Osteoblast (primary cell): Measurements from ENCODE around the gene RAB20. TPM values are rescaled to one million over a fixed set of nuclear protein-coding genes. Genes with fewer than 3 reads are reported as not detected.
A peak's percentile ranks its signal among the peaks of the same experiment; 100 is the strongest.

Source experiments
- DNase-seq: peaks from one replicate; pipeline ENCODE4 v3.0.0; 2011; ENCODE audit warnings: low spot score, mixed read lengths; ENCODE audit not compliant: insufficient read length; ENCODE audit errors: missing footprints
- H2AFZ ChIP-seq: 2 replicates; pipeline ENCODE4 v1.6.0; 2011; ENCODE audit warnings: mild to moderate bottlenecking, low read length
- H3K27ac ChIP-seq: 2 replicates; pipeline ENCODE4 v1.5.1; 2011; ENCODE audit warnings: mild to moderate bottlenecking, low read depth, low read length, moderate library complexity
- H3K27me3 ChIP-seq: 2 replicates; pipeline ENCODE4 v1.6.0; 2012; ENCODE audit warnings: mild to moderate bottlenecking, control low read depth, inconsistent platforms, low read length, moderate library complexity; ENCODE audit not compliant: insufficient read depth
- H3K36me3 ChIP-seq: 2 replicates; pipeline ENCODE4 v1.5.1; 2011; ENCODE audit warnings: mild to moderate bottlenecking, low read length, control low read depth, moderate library complexity; ENCODE audit not compliant: insufficient read depth
- H3K4me1 ChIP-seq: 2 replicates; pipeline ENCODE4 v1.5.1; 2011; ENCODE audit warnings: mild to moderate bottlenecking, low read length, control low read depth, moderate library complexity; ENCODE audit not compliant: insufficient read depth
- H3K4me2 ChIP-seq: 2 replicates; pipeline ENCODE4 v1.6.0; 2011; ENCODE audit warnings: mild to moderate bottlenecking, low read length; ENCODE audit not compliant: insufficient read depth
- H3K4me3 ChIP-seq: fragments of 200-600 bp; sonication (generic); 3 replicates; pipeline ENCODE4 v1.5.1; 2012; ENCODE audit warnings: mild to moderate bottlenecking, low read length, inconsistent platforms; ENCODE audit not compliant: insufficient read depth
- H3K79me2 ChIP-seq: 2 replicates; pipeline ENCODE4 v1.6.0; 2012; ENCODE audit warnings: mild to moderate bottlenecking, low read length, control low read depth, inconsistent platforms; ENCODE audit not compliant: insufficient read depth
- H3K9me3 ChIP-seq: 2 replicates; pipeline ENCODE4 v1.5.1; 2011; ENCODE audit warnings: low read depth, low read length, control low read depth
- H4K20me1 ChIP-seq: 2 replicates; pipeline ENCODE4 v1.6.0; 2012; ENCODE audit warnings: mild to moderate bottlenecking, low read length, control low read depth; ENCODE audit not compliant: insufficient read depth
- CTCF ChIP-seq: IDR thresholded peaks from 2 replicates; pipeline ENCODE4 v1.5.1; 2011; ENCODE audit warnings: mild to moderate bottlenecking, low read depth, low read length, moderate library complexity; ENCODE audit errors: extremely low read depth
- total RNA-seq: library from RNA; depleted of rRNA; stranded (reverse); fragments of >200 nt; gene quantifications from 2 replicates; pipeline ENCODE4 v1.2.3, GENCODE V29; 2012

The RAB20 gene
- total RNA-seq, 1 donor: 3.6 TPM

DNA sequence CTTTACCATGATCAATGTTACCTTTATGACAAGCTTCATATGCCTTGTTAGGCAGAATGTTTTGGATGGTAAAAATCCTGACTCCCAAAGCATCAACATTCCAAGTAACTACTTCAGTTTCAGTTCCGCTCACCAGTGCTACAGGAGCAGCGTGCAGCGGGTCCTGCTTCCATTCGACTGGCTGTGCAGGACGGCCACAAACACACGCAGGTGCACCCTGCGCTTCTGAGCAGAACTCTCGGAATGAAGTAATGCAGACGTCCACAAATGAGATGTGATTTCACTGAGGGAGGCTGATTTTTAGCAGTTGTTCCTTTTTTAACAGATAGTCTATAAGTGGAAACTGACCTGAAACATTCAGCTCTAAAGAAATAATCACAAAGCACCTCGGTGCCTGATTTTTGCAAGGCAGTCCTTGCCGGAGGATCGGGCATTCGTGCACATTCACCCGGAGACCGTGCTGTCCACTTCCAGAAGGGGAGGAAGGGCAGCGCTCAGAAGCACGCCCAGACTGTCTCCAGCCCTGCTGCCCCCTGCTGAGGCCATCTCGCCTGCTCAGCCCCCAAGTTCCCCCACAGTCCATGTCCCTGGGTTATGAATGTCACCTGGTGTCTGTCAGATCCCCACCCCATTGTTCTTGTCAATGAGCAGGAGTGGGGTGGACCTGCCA lies 85.8 kb downstream of the RAB20 start:
- H3K4me1 ChIP-seq: peaks cover 6% of the 10 kb centered on the region
- peaks cover 5% of the 10 kb centered on the region for H4K20me1 ChIP-seq
- H3K27ac ChIP-seq: no peak overlapping the region
- no peaks in the 10 kb centered on the region for H3K9me3 ChIP-seq
- H3K79me2 ChIP-seq: no peaks in the 10 kb centered on the region
- peaks cover 91% of the 10 kb centered on the region for H3K36me3 ChIP-seq
- no peak overlapping the region for H2AFZ ChIP-seq
- no peak for TF ChIP-seq CTCF
- no peak for DNase-seq
- no peaks in the 10 kb centered on the region for H3K27me3 ChIP-seq
- no peak overlapping the region for H3K4me3 ChIP-seq
- H3K4me2 ChIP-seq: no peak overlapping the region

GRCh38 chr13:110475117-110475516 lies 86.4 kb downstream of the RAB20 start:
- Histone ChIP-seq H2AFZ (no peak overlapping the region), H3K4me1 (peaks cover 6% of the 10 kb centered on the region), H3K4me2 (no peak overlapping the region), H3K4me3 (no peak overlapping the region), H4K20me1 (peaks cover 5% of the 10 kb centered on the region), H3K9me3 (no peaks in the 10 kb centered on the region), H3K79me2 (no peaks in the 10 kb centered on the region), H3K36me3 (peaks cover 91% of the 10 kb centered on the region), H3K27ac (no peak overlapping the region), H3K27me3 (no peaks in the 10 kb centered on the region)
- TF ChIP-seq CTCF: no peak
- peak; percentile 47 for DNase-seq

DNA sequence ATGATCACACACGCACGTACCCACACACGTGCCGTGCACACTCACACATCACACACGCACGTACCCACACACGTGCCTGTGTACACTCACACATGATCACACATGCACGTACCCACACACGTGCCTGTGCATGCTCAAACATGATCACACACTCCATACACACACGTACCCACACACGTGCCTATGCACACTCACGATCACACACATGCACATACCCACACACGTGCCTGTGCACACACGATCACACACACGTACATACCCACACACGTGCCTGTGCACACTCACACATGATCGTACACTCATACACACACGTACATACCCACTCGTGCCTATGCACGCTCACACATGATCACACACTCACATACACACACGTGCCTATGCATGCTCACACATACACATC lies 86.8 kb downstream of the RAB20 start:
- H3K4me3 ChIP-seq: no peak overlapping the region
- TF ChIP-seq CTCF: no peak
- H3K79me2 ChIP-seq: no peaks in the 10 kb centered on the region
- H3K36me3 ChIP-seq: peaks cover 91% of the 10 kb centered on the region
- no peak for DNase-seq
- H3K27me3 ChIP-seq: no peaks in the 10 kb centered on the region
- no peak overlapping the region for H3K27ac ChIP-seq
- H3K4me2 ChIP-seq: no peak overlapping the region
- no peak overlapping the region for H2AFZ ChIP-seq
- peaks cover 6% of the 10 kb centered on the region for H3K4me1 ChIP-seq
- no peaks in the 10 kb centered on the region for H3K9me3 ChIP-seq
- peaks cover 5% of the 10 kb centered on the region for H4K20me1 ChIP-seq

Other genes with a start within 250 kb of the RAB20 start
- gene NAXD, start 53.8 kb upstream of the RAB20 start, total RNA-seq: 13.8 and 15.9 TPM in 2 replicates
- 154 and 161 TPM in 2 replicates for gene CARS2, start 144.4 kb upstream of the RAB20 start, total RNA-seq
- gene ING1, start 152.0 kb upstream of the RAB20 start, total RNA-seq: 9.1 and 10.5 TPM in 2 replicates